ENCODE data around the gene LDLRAP1.

The LDLRAP1 gene

GRCh38 chr1:25573591-25573930 lies 30.2 kb downstream of the LDLRAP1 start:
- H3K79me2 ChIP-seq (ENCODE audit: insufficient read depth, low read length) = no peaks in the 10 kb centered on the region
- no peak overlapping the region for H3K4me3 ChIP-seq (ENCODE audit: low read length, poor library complexity, severe bottlenecking)
- TF ChIP-seq EZH2phosphoT487 (IDR thresholded peaks at IDR 0.05; ENCODE audit: borderline replicate concordance) (no peak), CTCF (conservative IDR thresholded peaks at IDR 0.05; ENCODE audit: low read length) (no peak)
- no peak overlapping the region for H2AFZ ChIP-seq (ENCODE audit: low read length)
- H3K9me3 ChIP-seq (ENCODE audit: insufficient read depth, low read depth, low read length) = no peaks in the 10 kb centered on the region
- H3K9me2 ChIP-seq (replicated peaks; ENCODE audit: low read depth, low read length) = no peaks in the 10 kb centered on the region
- no peaks in the 10 kb centered on the region for H3K4me1 ChIP-seq (ENCODE audit: insufficient read depth, low read length, poor library complexity, severe bottlenecking)
- no peaks in the 10 kb centered on the region for H4K20me1 ChIP-seq (ENCODE audit: insufficient read depth, low read length, poor library complexity, severe bottlenecking)
- H3F3A ChIP-seq (ENCODE audit: low read depth) = no peaks in the 10 kb centered on the region
- no peaks in the 10 kb centered on the region for H3K36me3 ChIP-seq (ENCODE audit: insufficient read depth, low read length)
- no peaks in the 10 kb centered on the region for H3K27me3 ChIP-seq (ENCODE audit: insufficient read depth, low read length, poor library complexity, severe bottlenecking)
- H3K4me2 ChIP-seq (ENCODE audit: low read depth, low read length, poor library complexity, severe bottlenecking) = no peak overlapping the region
- H3K9ac ChIP-seq (ENCODE audit: low read depth, low read length, poor library complexity, severe bottlenecking) = no peak overlapping the region

GRCh38 chr1:25573961-25574360 lies 30.6 kb downstream of the LDLRAP1 start:
- Histone ChIP-seq H3K9me2 (replicated peaks; ENCODE audit: low read depth, low read length) (no peaks in the 10 kb centered on the region), H3F3A (ENCODE audit: low read depth) (no peaks in the 10 kb centered on the region), H3K4me1 (ENCODE audit: insufficient read depth, low read length, poor library complexity, severe bottlenecking) (no peaks in the 10 kb centered on the region), H4K20me1 (ENCODE audit: insufficient read depth, low read length, poor library complexity, severe bottlenecking) (no peaks in the 10 kb centered on the region), H3K27me3 (ENCODE audit: insufficient read depth, low read length, poor library complexity, severe bottlenecking) (no peaks in the 10 kb centered on the region), H3K4me3 (ENCODE audit: low read length, poor library complexity, severe bottlenecking) (no peak overlapping the region), H3K36me3 (ENCODE audit: insufficient read depth, low read length) (no peaks in the 10 kb centered on the region), H3K9ac (ENCODE audit: low read depth, low read length, poor library complexity, severe bottlenecking) (no peak overlapping the region), H3K9me3 (ENCODE audit: insufficient read depth, low read depth, low read length) (no peaks in the 10 kb centered on the region), H3K4me2 (ENCODE audit: low read depth, low read length, poor library complexity, severe bottlenecking) (no peak overlapping the region), H2AFZ (ENCODE audit: low read length) (no peak overlapping the region), H3K79me2 (ENCODE audit: insufficient read depth, low read length) (no peaks in the 10 kb centered on the region)
- TF ChIP-seq EZH2phosphoT487 (IDR thresholded peaks at IDR 0.05; ENCODE audit: borderline replicate concordance) = no peak
- TF ChIP-seq CTCF (conservative IDR thresholded peaks at IDR 0.05; ENCODE audit: low read length) = no peak

GRCh38 chr1:25575191-25575590 lies 31.8 kb downstream of the LDLRAP1 start:
- Histone ChIP-seq H3K4me3 (ENCODE audit: low read length, poor library complexity, severe bottlenecking) (no peak overlapping the region), H3F3A (ENCODE audit: low read depth) (no peaks in the 10 kb centered on the region), H3K9ac (ENCODE audit: low read depth, low read length, poor library complexity, severe bottlenecking) (no peak overlapping the region), H2AFZ (ENCODE audit: low read length) (no peak overlapping the region), H3K9me3 (ENCODE audit: insufficient read depth, low read depth, low read length) (no peaks in the 10 kb centered on the region), H3K4me2 (ENCODE audit: low read depth, low read length, poor library complexity, severe bottlenecking) (no peak overlapping the region), H4K20me1 (ENCODE audit: insufficient read depth, low read length, poor library complexity, severe bottlenecking) (no peaks in the 10 kb centered on the region), H3K79me2 (ENCODE audit: insufficient read depth, low read length) (no peaks in the 10 kb centered on the region), H3K36me3 (ENCODE audit: insufficient read depth, low read length) (no peaks in the 10 kb centered on the region), H3K27me3 (ENCODE audit: insufficient read depth, low read length, poor library complexity, severe bottlenecking) (no peaks in the 10 kb centered on the region), H3K4me1 (ENCODE audit: insufficient read depth, low read length, poor library complexity, severe bottlenecking) (no peaks in the 10 kb centered on the region), H3K9me2 (replicated peaks; ENCODE audit: low read depth, low read length) (no peaks in the 10 kb centered on the region)
- TF ChIP-seq EZH2phosphoT487 (IDR thresholded peaks at IDR 0.05; ENCODE audit: borderline replicate concordance) (no peak), CTCF (conservative IDR thresholded peaks at IDR 0.05; ENCODE audit: low read length) (no peak)
